Measurements from ENCODE around the gene ASPG.

The ASPG gene

GRCh38 chr14:104119488-104120251 is 34.2 kb downstream of the ASPG start:
- no peak for TF ChIP-seq CTCF (IDR thresholded peaks at IDR 0.05; ENCODE audit: control extremely low read depth, extremely low read depth, low read depth, missing control alignments)
- DNase-seq (ENCODE audit: extremely low spot score) = no peak
- ChIA-PET POLR2A (interaction anchor here (0.7 kb wide), 1 partner anchor 240 kb away, joined by 3 read pairs; no protein-coding TSS in a partner anchor), CTCF (interaction anchor here (1.1 kb wide), 2 partner anchors 18 to 25 kb away, joined by 3 to 4 read pairs; no protein-coding TSS in a partner anchor)

GRCh38 chr14:104120281-104120741 is 34.8 kb downstream of the ASPG start:
- CTCF ChIA-PET = interaction anchor here (1.1 to 1.5 kb wide), 3 partner anchors 17 to 444 kb away, joined by 3 to 4 read pairs (median 4); no protein-coding TSS in a partner anchor

GRCh38 chr14:104121142-104121541 is 35.6 kb downstream of the ASPG start:
- no peak for DNase-seq (ENCODE audit: extremely low spot score)
- ChIA-PET POLR2A (no interaction called here), CTCF (interaction anchor here (1.5 to 1.7 kb wide), 2 partner anchors 11 to 443 kb away, joined by 4 to 5 read pairs; no protein-coding TSS in a partner anchor)
- no peak for TF ChIP-seq CTCF (IDR thresholded peaks at IDR 0.05; ENCODE audit: control extremely low read depth, extremely low read depth, low read depth, missing control alignments)

More at GRCh38 chr14:104120281-104120741, 34.8 kb downstream of the ASPG start:
- no peak for TF ChIP-seq CTCF (IDR thresholded peaks at IDR 0.05; ENCODE audit: control extremely low read depth, extremely low read depth, low read depth, missing control alignments)
- POLR2A ChIA-PET = no interaction called here
- DNase-seq (ENCODE audit: extremely low spot score) = no peak

- ChIA-PET CTCF (no interaction called here), POLR2A (no interaction called here)
- DNase-seq (ENCODE audit: extremely low spot score) = no peak
- TF ChIP-seq CTCF (IDR thresholded peaks at IDR 0.05; ENCODE audit: control extremely low read depth, extremely low read depth, low read depth, missing control alignments) = no peak
Observed at GRCh38 chr14:104123879-104124278, 38.4 kb downstream of the ASPG start.

- DNase-seq (ENCODE audit: extremely low spot score) = no peak
- TF ChIP-seq CTCF (IDR thresholded peaks at IDR 0.05; ENCODE audit: control extremely low read depth, extremely low read depth, low read depth, missing control alignments) = no peak
- ChIA-PET POLR2A (no interaction called here), CTCF (no interaction called here)
Observed at GRCh38 chr14:104125011-104125410, 39.5 kb downstream of the ASPG start.

- TF ChIP-seq CTCF (IDR thresholded peaks at IDR 0.05; ENCODE audit: control extremely low read depth, extremely low read depth, low read depth, missing control alignments) = no peak
- CTCF ChIA-PET = interaction anchor here (1.2 kb wide), 1 partner anchor 438 kb away, joined by 3 read pairs; no protein-coding TSS in a partner anchor
- POLR2A ChIA-PET = no interaction called here
Observed at GRCh38 chr14:104126753-104127152, 41.3 kb downstream of the ASPG start.

More at GRCh38 chr14:104126753-104127152, 41.3 kb downstream of the ASPG start:
- no peak for DNase-seq (ENCODE audit: extremely low spot score)
